SK-N-SH (cell line): ENCODE results near the gene F8.

Source experiments
- CTCF ChIP-seq: fragments of 200-600 bp; sonication (generic); IDR thresholded peaks from 2 replicates; pipeline ENCODE4 v1.6.1; 2017; ENCODE audit warnings: antibody characterized with exemption, mild to moderate bottlenecking, moderate library complexity
- MXI1 ChIP-seq: IDR thresholded peaks from 2 replicates; pipeline ENCODE4 v1.6.1; 2012; ENCODE audit warnings: mild to moderate bottlenecking, low read depth, low read length, improper control_type of control experiment
- USF2 ChIP-seq: fragments of 150-350 bp; IDR thresholded peaks from 2 replicates; pipeline ENCODE4 v1.6.1; 2017; ENCODE audit warnings: antibody characterized with exemption, low read length, low read depth, borderline replicate concordance

GRCh38 chrX:155046129-155046810, 23.7 kb upstream of the F8 start:
- TF ChIP-seq CTCF (no peak), USF2 (no peak), MXI1 (no peak)
